BJ (cell line): ENCODE measurements around the gene POMT1. TPM values are rescaled to one million over a fixed set of nuclear protein-coding genes. Genes with fewer than 3 reads are reported as not detected.
A peak's percentile ranks its signal among the peaks of the same experiment; 100 is the strongest.

ENCODE experiments used
- CTCF ChIA-PET: fragments of 350-600 bp; formaldehyde crosslinking; extraction: SDS; loops from one replicate; lab custom pipeline; 2021; ENCODE audit warnings: antibody characterized with exemption, inconsistent platforms; lab: Yijun Ruan, JAX
- POLR2A ChIA-PET: fragments of 300-600 bp; sonication (Branson Sonifier 250); formaldehyde crosslinking; extraction: SDS; loops from one replicate; lab custom pipeline; 2021; ENCODE audit warnings: antibody characterized with exemption; lab: Charles Lee
- DNase-seq: peaks from one replicate; pipeline ENCODE4 v3.0.0-alpha.2; 2011; ENCODE audit warnings: low read depth
- H3K27me3 ChIP-seq: 2 replicates; pipeline ENCODE4 v1.6.0; 2011; ENCODE audit warnings: low read length; ENCODE audit not compliant: control insufficient read depth, insufficient read depth
- H3K36me3 ChIP-seq: 2 replicates; pipeline ENCODE4 v1.5.1; 2011; ENCODE audit warnings: low read length; ENCODE audit not compliant: control insufficient read depth, insufficient read depth
- H3K4me3 ChIP-seq: 2 replicates; pipeline ENCODE4 v1.5.1; 2011; ENCODE audit warnings: low read depth, mild to moderate bottlenecking, control low read depth, low read length
- CTCF ChIP-seq: IDR thresholded peaks from 2 replicates; pipeline ENCODE4 v1.5.1; 2011; ENCODE audit warnings: low read depth, mild to moderate bottlenecking, control low read depth, inconsistent platforms, low read length, moderate library complexity; ENCODE audit not compliant: insufficient read depth
- polyA plus RNA-seq: library from polyadenylated mRNA; depleted of rRNA; stranded (reverse); fragments of >200 nt; gene quantifications from 2 replicates; pipeline ENCODE4 v1.2.3, GENCODE V29; 2011

Gene POMT1
- polyA plus RNA-seq, 1 experiment: 32.1 TPM

GRCh38 chr9:131476777-131477345 lies 25.9 kb upstream of the POMT1 start:
- DNase-seq: no peak
- CTCF ChIA-PET: interaction anchor here (0.6 to 5.0 kb wide), 7 partner anchors 8 to 263 kb away, joined by 3 to 34 read pairs (median 3); no protein-coding TSS in a partner anchor
- TF ChIP-seq CTCF: no peak

GRCh38 chr9:131477367-131477766 lies 25.4 kb upstream of the POMT1 start:
- Histone ChIP-seq H3K4me3 (no peak overlapping the region), H3K27me3 (no peaks in the 10 kb centered on the region), H3K36me3 (peaks cover 52% of the 10 kb centered on the region)
- DNase-seq: no peak
- no peak for TF ChIP-seq CTCF
- ChIA-PET POLR2A (no interaction called here), CTCF (interaction anchor here (0.6 to 5.0 kb wide), 12 partner anchors 8 to 263 kb away, joined by 3 to 34 read pairs (median 3); no protein-coding TSS in a partner anchor)

More at GRCh38 chr9:131476777-131477345, 25.9 kb upstream of the POMT1 start:
- POLR2A ChIA-PET: no interaction called here
- Histone ChIP-seq H3K36me3 (peaks cover 48% of the 10 kb centered on the region), H3K27me3 (no peaks in the 10 kb centered on the region), H3K4me3 (no peak overlapping the region)

DNA sequence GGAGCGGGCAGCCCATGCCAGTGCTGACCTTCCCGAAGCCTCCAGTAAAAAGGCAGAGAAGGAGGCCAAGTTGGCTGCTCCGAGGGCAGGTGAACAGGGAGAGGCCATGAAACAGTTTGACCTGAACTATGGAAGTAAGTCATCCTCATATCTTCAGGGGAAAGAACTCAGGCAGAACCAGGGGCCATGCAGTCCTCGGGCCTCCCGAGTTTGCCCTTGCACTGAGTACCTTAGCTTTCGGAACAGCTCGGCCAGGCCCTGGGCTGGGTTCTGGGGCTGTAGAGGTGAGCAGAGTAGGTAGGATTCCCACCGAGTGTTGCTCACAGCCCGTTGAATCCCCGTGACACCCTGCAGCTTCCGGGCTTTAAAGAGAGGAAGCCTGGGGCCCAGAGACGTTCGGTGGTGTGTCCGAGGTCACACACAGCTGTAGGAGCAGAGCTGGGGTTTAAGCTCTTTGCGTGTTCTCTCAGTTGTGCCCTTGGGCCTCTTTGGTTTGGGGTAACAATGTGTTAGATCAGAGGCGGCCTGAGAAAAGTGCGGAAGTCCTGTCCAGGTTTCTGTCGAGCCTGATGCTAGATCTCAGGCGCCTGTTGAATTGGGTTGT lies 24.8 kb upstream of the POMT1 start:
- no peak for DNase-seq
- CTCF ChIA-PET: interaction anchor here (0.7 to 5.0 kb wide), 9 partner anchors 8 to 141 kb away, joined by 3 to 34 read pairs (median 3); no protein-coding TSS in a partner anchor
- Histone ChIP-seq H3K27me3 (no peaks in the 10 kb centered on the region), H3K36me3 (peaks cover 57% of the 10 kb centered on the region), H3K4me3 (no peak overlapping the region)
- no peak for TF ChIP-seq CTCF
- POLR2A ChIA-PET: no interaction called here

- CTCF ChIA-PET: interaction anchor here (1.1 to 5.0 kb wide), 6 partner anchors 9 to 128 kb away, joined by 3 to 34 read pairs (median 6); no protein-coding TSS in a partner anchor
- H3K36me3 ChIP-seq: peaks cover 63% of the 10 kb centered on the region
- DNase-seq: no peak
Measured at GRCh38 chr9:131478421-131478868, 24.3 kb upstream of the POMT1 start.

More at GRCh38 chr9:131478421-131478868, 24.3 kb upstream of the POMT1 start:
- TF ChIP-seq CTCF: peak; percentile 70
- Histone ChIP-seq H3K27me3 (no peaks in the 10 kb centered on the region), H3K4me3 (no peak overlapping the region)
- POLR2A ChIA-PET: no interaction called here
